ENCODE measurements around the gene ITPRIPL1.

DNA sequence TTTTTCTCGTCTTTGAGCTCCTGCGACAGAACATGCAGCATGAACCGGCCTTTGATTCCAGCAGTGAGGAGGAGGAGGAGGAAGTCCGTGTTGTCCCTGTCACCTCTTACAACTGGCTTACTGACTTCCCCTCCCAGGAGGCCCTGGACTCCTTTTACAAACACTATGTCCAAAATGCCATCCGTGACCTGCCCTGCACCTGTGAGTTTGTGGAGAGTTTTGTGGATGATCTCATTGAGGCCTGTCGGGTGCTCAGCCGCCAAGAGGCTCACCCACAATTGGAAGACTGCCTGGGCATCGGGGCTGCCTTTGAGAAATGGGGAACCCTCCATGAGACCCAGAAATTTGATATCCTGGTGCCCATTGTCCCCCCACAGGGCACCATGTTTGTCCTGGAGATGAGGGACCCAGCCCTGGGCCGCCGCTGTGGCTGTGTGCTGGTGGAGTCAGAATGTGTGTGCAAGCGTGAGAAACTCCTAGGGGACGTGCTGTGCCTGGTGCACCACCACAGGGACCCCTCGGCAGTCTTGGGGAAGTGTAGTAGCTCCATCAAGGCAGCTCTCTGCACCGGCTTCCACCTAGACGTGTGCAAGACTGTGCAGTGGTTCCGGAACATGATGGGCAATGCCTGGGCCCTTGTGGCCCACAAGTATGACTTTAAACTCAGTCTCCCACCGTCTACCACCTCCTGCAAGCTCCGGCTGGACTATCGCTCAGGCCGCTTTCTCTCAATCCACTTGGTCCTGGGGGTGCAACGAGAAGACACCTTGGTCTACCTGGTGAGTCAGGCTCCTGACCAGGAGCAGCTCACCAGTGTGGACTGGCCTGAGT lies 2.1 kb downstream of the ITPRIPL1 start:
- no peak for TF ChIP-seq POLR2A (IDR thresholded peaks at IDR 0.05)
- TF ChIP-seq, protein P1, sequence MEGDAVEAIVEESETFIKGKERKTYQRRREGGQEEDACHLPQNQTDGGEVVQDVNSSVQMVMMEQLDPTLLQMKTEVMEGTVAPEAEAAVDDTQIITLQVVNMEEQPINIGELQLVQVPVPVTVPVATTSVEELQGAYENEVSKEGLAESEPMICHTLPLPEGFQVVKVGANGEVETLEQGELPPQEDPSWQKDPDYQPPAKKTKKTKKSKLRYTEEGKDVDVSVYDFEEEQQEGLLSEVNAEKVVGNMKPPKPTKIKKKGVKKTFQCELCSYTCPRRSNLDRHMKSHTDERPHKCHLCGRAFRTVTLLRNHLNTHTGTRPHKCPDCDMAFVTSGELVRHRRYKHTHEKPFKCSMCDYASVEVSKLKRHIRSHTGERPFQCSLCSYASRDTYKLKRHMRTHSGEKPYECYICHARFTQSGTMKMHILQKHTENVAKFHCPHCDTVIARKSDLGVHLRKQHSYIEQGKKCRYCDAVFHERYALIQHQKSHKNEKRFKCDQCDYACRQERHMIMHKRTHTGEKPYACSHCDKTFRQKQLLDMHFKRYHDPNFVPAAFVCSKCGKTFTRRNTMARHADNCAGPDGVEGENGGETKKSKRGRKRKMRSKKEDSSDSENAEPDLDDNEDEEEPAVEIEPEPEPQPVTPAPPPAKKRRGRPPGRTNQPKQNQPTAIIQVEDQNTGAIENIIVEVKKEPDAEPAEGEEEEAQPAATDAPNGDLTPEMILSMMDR (IDR thresholded peaks at IDR 0.05): no peak

Measured in vagina (tissue), 2 donors.